HL-60 (cell line): ENCODE results near the gene NAIF1.

Source experiments
- DNase-seq, 2 experiments: peaks; one replicate each; pipeline ENCODE4 v3.0.0-alpha.2; 2010 to 2020; ENCODE audit warnings: low read depth in 1 of 2, low spot score in 1 of 2
- H3K27ac ChIP-seq: fragments of 250-450 bp; sonication (Bioruptor Pico); replicated peaks from 2 replicates; pipeline ENCODE4 v1.5.1; 2020; ENCODE audit warnings: mild to moderate bottlenecking, moderate library complexity
- H3K27me3 ChIP-seq: fragments of 250-450 bp; sonication (Bioruptor Pico); 2 replicates; pipeline ENCODE4 v1.5.1; 2021; ENCODE audit warnings: mild to moderate bottlenecking, moderate library complexity; ENCODE audit not compliant: insufficient read depth, poor library complexity, severe bottlenecking
- H3K4me3 ChIP-seq: replicated peaks from 2 replicates; pipeline ENCODE4 v1.5.1; 2011; ENCODE audit warnings: mild to moderate bottlenecking, control low read depth, low read length; ENCODE audit not compliant: insufficient read depth
- CTCF ChIP-seq: IDR thresholded peaks from one replicate; pipeline ENCODE4 v1.5.1; 2011; ENCODE audit warnings: low read length, control low read depth, inconsistent platforms; ENCODE audit not compliant: insufficient read depth
- GABPA ChIP-seq: IDR thresholded peaks from 2 replicates; pipeline ENCODE4 v1.6.1; 2012; ENCODE audit warnings: low read depth
- POLR2AphosphoS5 ChIP-seq: IDR thresholded peaks from 2 replicates; pipeline ENCODE4 v1.6.1; 2012; ENCODE audit warnings: low read depth
- REST ChIP-seq: IDR thresholded peaks from 2 replicates; pipeline ENCODE4 v1.6.1; 2012; ENCODE audit warnings: low read depth; ENCODE audit not compliant: insufficient replicate concordance
- SPI1 ChIP-seq: IDR thresholded peaks from 2 replicates; pipeline ENCODE4 v1.6.1; 2012; ENCODE audit warnings: low read depth, mild to moderate bottlenecking, borderline replicate concordance

NAIF1 gene

GRCh38 chr9:128068386-128069205, 1.5 kb upstream of the NAIF1 start:
- peak overlapping the region; percentile 57 for H3K27ac ChIP-seq
- H3K4me3 ChIP-seq, result peak overlapping the region; percentile 86
- no peak for DNase-seq
- H3K27me3 ChIP-seq, result no peaks in the 10 kb centered on the region
- TF ChIP-seq REST (no peak), POLR2AphosphoS5 (no peak), CTCF (no peak)

- TF ChIP-seq SPI1 (no peak), POLR2AphosphoS5 (no peak), REST (no peak), CTCF (no peak), GABPA (no peak)
- peak; percentile 99 to 100 for DNase-seq
- Histone ChIP-seq H3K27ac (peak within 1 kb of the TSS; percentile 91), H3K27me3 (no peaks in the 10 kb centered on the region), H3K4me3 (peak within 1 kb of the TSS; percentile 86)
Observed at GRCh38 chr9:128067645-128068385, 695 bp upstream of the NAIF1 start, which contains the start of gene SLC25A25. Gene SLC25A25 (plus strand): TSS chr9:128068232. CDS start chr9:128068320, 88 bp downstream.

- peak overlapping the region; percentile 49 for H3K4me3 ChIP-seq
- TF ChIP-seq REST, result no peak
- TF ChIP-seq SPI1, result no peak
- no peak for TF ChIP-seq GABPA
- TF ChIP-seq POLR2AphosphoS5, result no peak
- no peak for TF ChIP-seq CTCF
- DNase-seq, result no peak
- no peaks in the 10 kb centered on the region for H3K27me3 ChIP-seq
- H3K27ac ChIP-seq, result peak overlapping the region; percentile 79
Observed at GRCh38 chr9:128065907-128066712, 1.0 kb downstream of the NAIF1 start.
